Thyroid gland (tissue), 4 donors: ENCODE data around the gene CALR3.
"Not testable (repeated sequence)": the region's sequence is repeated elsewhere in the genome, so short reads cannot be mapped to it uniquely, and the experiment has no call there.

Source experiments
- CTCF ChIP-seq, 6 experiments: fragments of 200-600 bp in 3 of 6; fragments of 450-650 bp in 3 of 6; sonication (generic) in 3 of 6; IDR thresholded peaks; one replicate each; pipeline ENCODE4 v1.5.1; 2016 to 2019; ENCODE audit warnings: antibody characterized with exemption in 6 of 6, mild to moderate bottlenecking in 2 of 6, inconsistent platforms in 1 of 6, moderate library complexity in 1 of 6
- POLR2A ChIP-seq, 2 donors: fragments of 450-650 bp; IDR thresholded peaks; one replicate each; pipeline ENCODE4 v1.6.1; 2017; ENCODE audit warnings: antibody characterized with exemption in 2 of 2, mild to moderate bottlenecking in 2 of 2, moderate library complexity in 1 of 2

GRCh38 chr19:16472559-16472899, 23.4 kb downstream of the CALR3 start:
- TF ChIP-seq CTCF, POLR2A (IDR thresholded peaks at IDR 0.05): not testable (repeated sequence)
